ENCODE results near the gene DLG1. TPM values are rescaled to one million over a fixed set of nuclear protein-coding genes. Genes with fewer than 3 reads are reported as not detected.

Gene DLG1
- total and polyA plus RNA-seq, 2 donors from 2014 or later = 19.4 to 101 TPM

GRCh38 chr3:197289726-197290125 is 8.7 kb downstream of the DLG1 start:
- no peak for DNase-seq
- no peak for TF ChIP-seq CTCF (IDR thresholded peaks at IDR 0.05; ENCODE audit: borderline replicate concordance, extremely low read depth, insufficient read depth)
- no peaks in the 10 kb centered on the region for H3K4me1 ChIP-seq (ENCODE audit: control insufficient read depth in 2 of 3, insufficient read depth in 2 of 3, low read depth in 1 of 3, low read length in 3 of 3)
- intact Hi-C loops (cut with DNase I) = no loop called here
- H3K27ac ChIP-seq (ENCODE audit: low read depth in 2 of 2, low read length in 2 of 2) = no peak overlapping the region
- H3K9me3 ChIP-seq (ENCODE audit: control insufficient read depth in 2 of 3, insufficient read depth in 1 of 3, low read length in 3 of 3) = no peaks in the 10 kb centered on the region
- FAIRE-seq = no peak
- H3K4me3 ChIP-seq (ENCODE audit: low read length in 3 of 3) = no peak overlapping the region
- no peaks in the 10 kb centered on the region for H3K27me3 ChIP-seq (ENCODE audit: control insufficient read depth, insufficient read depth, low read length)
- no peak overlapping the region for H3K9ac ChIP-seq (ENCODE audit: low read length in 3 of 3)
- peaks cover 5 to 8% (median 7%) of the 10 kb centered on the region in 3 donors for H3K36me3 ChIP-seq (ENCODE audit: control insufficient read depth in 2 of 3, insufficient read depth in 3 of 3, low read length in 3 of 3)

GRCh38 chr3:197286678-197287077 is 11.7 kb downstream of the DLG1 start:
- Histone ChIP-seq H3K27ac (ENCODE audit: low read depth in 2 of 2, low read length in 2 of 2) (no peak overlapping the region), H3K4me1 (ENCODE audit: control insufficient read depth in 2 of 3, insufficient read depth in 2 of 3, low read depth in 1 of 3, low read length in 3 of 3) (no peaks in the 10 kb centered on the region), H3K36me3 (ENCODE audit: control insufficient read depth in 2 of 3, insufficient read depth in 3 of 3, low read length in 3 of 3) (peaks cover 5 to 9% (median 9%) of the 10 kb centered on the region in 3 donors), H3K9me3 (ENCODE audit: control insufficient read depth in 2 of 3, insufficient read depth in 1 of 3, low read length in 3 of 3) (no peaks in the 10 kb centered on the region), H3K27me3 (ENCODE audit: control insufficient read depth, insufficient read depth, low read length) (no peaks in the 10 kb centered on the region), H3K9ac (ENCODE audit: low read length in 3 of 3) (no peak overlapping the region), H3K4me3 (ENCODE audit: low read length in 3 of 3) (no peak overlapping the region)
- FAIRE-seq = no peak
- DNase-seq = no peak
- intact Hi-C loops (cut with DNase I) = no loop called here
- TF ChIP-seq CTCF (IDR thresholded peaks at IDR 0.05; ENCODE audit: borderline replicate concordance, extremely low read depth, insufficient read depth) = no peak

- peaks cover 5 to 16% (median 9%) of the 10 kb centered on the region in 3 donors for H3K36me3 ChIP-seq (ENCODE audit: control insufficient read depth in 2 of 3, insufficient read depth in 3 of 3, low read length in 3 of 3)
- DNase-seq = no peak
- no peaks in the 10 kb centered on the region for H3K4me1 ChIP-seq (ENCODE audit: control insufficient read depth in 2 of 3, insufficient read depth in 2 of 3, low read depth in 1 of 3, low read length in 3 of 3)
- H3K4me3 ChIP-seq (ENCODE audit: low read length in 3 of 3) = no peak overlapping the region
- no peak overlapping the region for H3K27ac ChIP-seq (ENCODE audit: low read depth in 2 of 2, low read length in 2 of 2)
- no peaks in the 10 kb centered on the region for H3K27me3 ChIP-seq (ENCODE audit: control insufficient read depth, insufficient read depth, low read length)
- H3K9ac ChIP-seq (ENCODE audit: low read length in 3 of 3) = no peak overlapping the region
- TF ChIP-seq CTCF (IDR thresholded peaks at IDR 0.05; ENCODE audit: borderline replicate concordance, extremely low read depth, insufficient read depth) = no peak
- intact Hi-C loops (cut with DNase I) = no loop called here
- no peak for FAIRE-seq
- H3K9me3 ChIP-seq (ENCODE audit: control insufficient read depth in 2 of 3, insufficient read depth in 1 of 3, low read length in 3 of 3) = peaks cover 0 to 4% (median 0%) of the 10 kb centered on the region in 3 donors
Observed at GRCh38 chr3:197285557-197285956, 12.9 kb downstream of the DLG1 start.

- H3K9ac ChIP-seq (ENCODE audit: low read length in 3 of 3) = no peak overlapping the region
- no peaks in the 10 kb centered on the region for H3K27me3 ChIP-seq (ENCODE audit: control insufficient read depth, insufficient read depth, low read length)
- DNase-seq (no peak), FAIRE-seq (no peak)
- intact Hi-C loops (cut with DNase I) = no loop called here
- no peak overlapping the region for H3K4me3 ChIP-seq (ENCODE audit: low read length in 3 of 3)
- H3K36me3 ChIP-seq (ENCODE audit: control insufficient read depth in 2 of 3, insufficient read depth in 3 of 3, low read length in 3 of 3) = peaks cover 2 to 17% (median 9%) of the 10 kb centered on the region in 3 donors
- no peak overlapping the region for H3K27ac ChIP-seq (ENCODE audit: low read depth in 2 of 2, low read length in 2 of 2)
- TF ChIP-seq CTCF (IDR thresholded peaks at IDR 0.05; ENCODE audit: borderline replicate concordance, extremely low read depth, insufficient read depth) = no peak
- peaks cover 0 to 5% (median 0%) of the 10 kb centered on the region in 3 donors for H3K9me3 ChIP-seq (ENCODE audit: control insufficient read depth in 2 of 3, insufficient read depth in 1 of 3, low read length in 3 of 3)
- H3K4me1 ChIP-seq (ENCODE audit: control insufficient read depth in 2 of 3, insufficient read depth in 2 of 3, low read depth in 1 of 3, low read length in 3 of 3) = no peaks in the 10 kb centered on the region
Observed at GRCh38 chr3:197283045-197283444, 15.4 kb downstream of the DLG1 start.
